Keratinocyte (primary cell): ENCODE data around the gene CD3D. TPM values are rescaled to one million over a fixed set of nuclear protein-coding genes. Genes with fewer than 3 reads are reported as not detected.

ENCODE experiments used
- DNase-seq: peaks from one replicate; pipeline ENCODE4 v3.0.0-alpha.2; 2011; ENCODE audit warnings: low read depth, missing footprints, low spot score
- FAIRE-seq: peaks from 2 replicates; lab custom pipeline; 2011; peaks lifted over from hg19 to GRCh38; lab: Jason Lieb, UNC
- H2AFZ ChIP-seq: 2 replicates; pipeline ENCODE4 v1.6.0; 2012; ENCODE audit warnings: low read length, control low read depth, inconsistent platforms; ENCODE audit not compliant: control insufficient read depth
- H3K27ac ChIP-seq: 2 replicates; pipeline ENCODE4 v1.5.1; 2011; ENCODE audit warnings: low read length; ENCODE audit not compliant: control insufficient read depth, insufficient read depth
- H3K27me3 ChIP-seq: 3 replicates; pipeline ENCODE4 v1.6.0; 2011; ENCODE audit warnings: low read length; ENCODE audit not compliant: control insufficient read depth, insufficient read depth; ENCODE audit errors: extremely low read depth
- H3K36me3 ChIP-seq, 2 experiments: 2 replicates in 1 of 2; 3 replicates in 1 of 2; pipeline ENCODE4 v1.5.1; 2011; ENCODE audit warnings: low read length in 2 of 2, mild to moderate bottlenecking in 1 of 2; ENCODE audit not compliant: control insufficient read depth in 2 of 2, insufficient read depth in 2 of 2; ENCODE audit errors: extremely low read depth in 1 of 2
- H3K4me1 ChIP-seq: 3 replicates; pipeline ENCODE4 v1.5.1; 2011; ENCODE audit warnings: low read length; ENCODE audit not compliant: control insufficient read depth, insufficient read depth; ENCODE audit errors: extremely low read depth
- H3K4me2 ChIP-seq: 3 replicates; pipeline ENCODE4 v1.6.0; 2011; ENCODE audit warnings: low read depth, low read length; ENCODE audit not compliant: control insufficient read depth, insufficient read depth; ENCODE audit errors: extremely low read depth
- H3K4me3 ChIP-seq, 3 experiments: fragments of 200-600 bp in 1 of 3; sonication (generic) in 1 of 3; 2 replicates in 2 of 3; 3 replicates in 1 of 3; pipeline ENCODE4 v1.5.1; 2011 to 2016; ENCODE audit warnings: low read length in 3 of 3, mild to moderate bottlenecking in 3 of 3, control low read depth in 2 of 3, inconsistent platforms in 1 of 3, low read depth in 1 of 3, mixed read lengths in 1 of 3, mixed run types in 1 of 3, moderate library complexity in 1 of 3; ENCODE audit not compliant: control insufficient read depth in 2 of 3, insufficient read depth in 2 of 3; ENCODE audit errors: extremely low read depth in 1 of 3
- H3K79me2 ChIP-seq: 2 replicates; pipeline ENCODE4 v1.6.0; 2012; ENCODE audit warnings: low read length; ENCODE audit not compliant: control insufficient read depth, insufficient read depth
- H3K9ac ChIP-seq: 3 replicates; pipeline ENCODE4 v1.6.0; 2011; ENCODE audit warnings: low read length; ENCODE audit not compliant: control insufficient read depth, insufficient read depth; ENCODE audit errors: extremely low read depth
- H3K9me1 ChIP-seq: 3 replicates; pipeline ENCODE4 v1.6.0; 2011; ENCODE audit warnings: low read length; ENCODE audit not compliant: control insufficient read depth, insufficient read depth; ENCODE audit errors: extremely low read depth
- H3K9me3 ChIP-seq: 2 replicates; pipeline ENCODE4 v1.5.1; 2012; ENCODE audit warnings: low read depth, low read length; ENCODE audit not compliant: control insufficient read depth
- H4K20me1 ChIP-seq: 3 replicates; pipeline ENCODE4 v1.6.0; 2011; ENCODE audit warnings: low read length; ENCODE audit not compliant: control insufficient read depth, insufficient read depth; ENCODE audit errors: extremely low read depth
- CTCF ChIP-seq, 3 experiments: IDR thresholded peaks in 1 of 3; conservative IDR thresholded peaks in 1 of 3; optimal IDR thresholded peaks in 1 of 3; 2 replicates in 2 of 3; 3 replicates in 1 of 3; pipeline versions ENCODE3 to v1.5.1; 2011; ENCODE audit warnings: low read length in 3 of 3, mild to moderate bottlenecking in 3 of 3, moderate library complexity in 2 of 3, control low read depth in 1 of 3, inconsistent platforms in 1 of 3; ENCODE audit not compliant: insufficient read depth in 2 of 3; ENCODE audit errors: extremely low read depth in 1 of 3
- EZH2 ChIP-seq: IDR thresholded peaks from one replicate; pipeline ENCODE4 v1.6.1; 2012; ENCODE audit warnings: inconsistent platforms, mild to moderate bottlenecking, low read length, moderate library complexity
- dilution Hi-C: fragments of 300-500 bp; cut with MboI; formaldehyde crosslinking; loops from one replicate; pipeline ENCODE4 v1.7.0; 2020; ENCODE audit warnings: low sequenced_read_pairs; ENCODE audit not compliant: extremely low pct_ligation_motif_present
- polyA plus RNA-seq, 5 experiments: library from polyadenylated mRNA; depleted of rRNA in 3 of 5; stranded (reverse) in 3 of 5; stranded (forward) in 1 of 5; unstranded in 1 of 5; fragments of >200 nt; gene quantifications; 1 replicate in 1 of 5; 2 replicates in 3 of 5; 3 replicates in 1 of 5; pipeline versions ENCODE4 v1.2.1 to v1.2.3, GENCODE V29; 2011 to 2012; ENCODE audit warnings: missing spikeins in 2 of 5, low read depth in 1 of 5, low replicate concordance in 1 of 5

CD3D gene
- polyA plus RNA-seq, 1 donor (not counting 4 experiments of a cell fraction or from before 2014, with no cell fraction given) = not detected

- Histone ChIP-seq H3K4me3 (no peak overlapping the region), H3K9me1 (no peaks in the 10 kb centered on the region), H3K9ac (no peak overlapping the region), H3K27me3 (peaks cover 5% of the 10 kb centered on the region), H3K27ac (no peak overlapping the region), H3K79me2 (no peaks in the 10 kb centered on the region), H2AFZ (no peak overlapping the region), H4K20me1 (no peaks in the 10 kb centered on the region), H3K4me1 (no peaks in the 10 kb centered on the region), H3K9me3 (no peaks in the 10 kb centered on the region), H3K36me3 (no peaks in the 10 kb centered on the region), H3K4me2 (no peak overlapping the region)
- TF ChIP-seq EZH2 = no peak
- no peak for TF ChIP-seq CTCF (optimal IDR thresholded peaks at IDR 0.05 in 1 of 3, IDR thresholded peaks at IDR 0.05 in 1 of 3, conservative IDR thresholded peaks at IDR 0.05 in 1 of 3; ENCODE audit: extremely low read depth in 1 of 3, insufficient read depth in 2 of 3, low read length in 3 of 3)
- FAIRE-seq = no peak
- no peak for DNase-seq
- dilution Hi-C loops = no loop called here
These were observed 40.8 kb downstream of the CD3D start for GRCh38 chr11:118301600-118302195.

GRCh38 chr11:118295815-118296454 lies 46.6 kb downstream of the CD3D start:
- dilution Hi-C loops = no loop called here
- no peak for TF ChIP-seq EZH2
- peak; percentile 58 to 74 (median 59) for TF ChIP-seq CTCF (optimal IDR thresholded peaks at IDR 0.05 in 1 of 3, IDR thresholded peaks at IDR 0.05 in 1 of 3, conservative IDR thresholded peaks at IDR 0.05 in 1 of 3; ENCODE audit: extremely low read depth in 1 of 3, insufficient read depth in 2 of 3, low read length in 3 of 3)
- Histone ChIP-seq H3K36me3 (no peaks in the 10 kb centered on the region), H3K9me1 (no peaks in the 10 kb centered on the region), H4K20me1 (no peaks in the 10 kb centered on the region), H3K4me1 (peaks cover 17% of the 10 kb centered on the region), H3K4me3 (no peak overlapping the region), H3K27ac (no peak overlapping the region), H3K9me3 (no peaks in the 10 kb centered on the region), H3K27me3 (peaks cover 2% of the 10 kb centered on the region), H3K79me2 (no peaks in the 10 kb centered on the region), H3K4me2 (peak overlapping the region; percentile 30), H3K9ac (no peak overlapping the region), H2AFZ (no peak overlapping the region)
- peak; percentile 53 for DNase-seq
- FAIRE-seq = peak; percentile 71
